Stomach (tissue), 9 donors: ENCODE results near the gene VSIG2. TPM values are rescaled to one million over a fixed set of nuclear protein-coding genes. Genes with fewer than 3 reads are reported as not detected.

ENCODE experiments used
- DNase-seq, 2 donors: peaks; one replicate each; pipeline versions ENCODE4 v3.0.0 to v3.0.0-alpha.2; 2013 to 2019
- H3K27ac ChIP-seq, 5 donors: fragments of 200-600 bp in 4 of 5; sonication (generic) in 4 of 5; one replicate each; pipeline ENCODE4 v1.5.1; 2013 to 2019; ENCODE audit warnings: mild to moderate bottlenecking in 1 of 5, moderate library complexity in 1 of 5
- H3K27me3 ChIP-seq, 3 donors: fragments of 200-600 bp; sonication (generic); one replicate each; pipeline ENCODE4 v1.5.1; 2017 to 2019; ENCODE audit warnings: mixed run types in 1 of 3
- H3K36me3 ChIP-seq, 4 donors: fragments of 200-600 bp; sonication (generic); 1 replicate in 3 of 4; 2 replicates in 1 of 4; pipeline ENCODE4 v1.5.1; 2016 to 2019
- H3K4me1 ChIP-seq, 4 donors: fragments of 200-600 bp; sonication (generic); one replicate each; pipeline ENCODE4 v1.5.1; 2016 to 2019
- H3K4me3 ChIP-seq, 4 donors: fragments of 200-600 bp; sonication (generic) in 3 of 4; one replicate each; pipeline ENCODE4 v1.5.1; 2016 to 2019; ENCODE audit warnings: mild to moderate bottlenecking in 1 of 4
- H3K9me3 ChIP-seq, 4 donors: fragments of 200-600 bp; sonication (generic); one replicate each; pipeline ENCODE4 v1.5.1; 2016 to 2019
- EP300 ChIP-seq: sonication (generic); formaldehyde crosslinking; IDR thresholded peaks from one replicate; pipeline ENCODE4 v1.6.1; 2017; ENCODE audit warnings: antibody characterized with exemption
- POLR2A ChIP-seq, 4 donors: fragments of 450-650 bp; IDR thresholded peaks; one replicate each; pipeline ENCODE4 v1.6.1; 2016; ENCODE audit warnings: antibody characterized with exemption in 4 of 4, control low read depth in 2 of 4, mild to moderate bottlenecking in 1 of 4, moderate library complexity in 1 of 4
- POLR2AphosphoS5 ChIP-seq, 3 donors: sonication (generic); formaldehyde crosslinking; IDR thresholded peaks; one replicate each; pipeline ENCODE4 v1.6.1; 2016; ENCODE audit warnings: antibody characterized with exemption in 3 of 3
- WGBS, 5 donors: extraction: QIAGEN DNeasy Blood & Tissue Kit in 3 of 5; methylation state at CpG; one replicate each; pipeline versions ENCODE4 v1.1.5 to v1.1.7; 2013 to 2018; 5-methylcytosine and 5-hydroxymethylcytosine counted together
- intact Hi-C: fragments of 100-400 bp; cut with DNase I; formaldehyde crosslinking; loops from one replicate; pipeline ENCODE4 v1.15.1; 2023; ENCODE audit warnings: low total_unique reads
- polyA plus RNA-seq, 3 donors: library from polyadenylated mRNA; stranded (reverse); fragments of 200-250 nt; gene quantifications; one replicate each; pipeline ENCODE4 v1.2.3, GENCODE V29; 2013
- total RNA-seq, 5 donors: library from RNA; depleted of rRNA; stranded (reverse); fragments of >200 nt; gene quantifications; one replicate each; pipeline versions ENCODE4 v1.1.0 to v1.2.3, GENCODE V29; 2014 to 2016
- TF ChIP-seq, protein P1 (sequence below), 7 experiments: fragments of 450-650 bp in 4 of 7; fragments of 200-600 bp in 3 of 7; sonication (generic) in 3 of 7; IDR thresholded peaks; one replicate each; pipeline ENCODE4 v1.5.1; 2016 to 2019; ENCODE audit warnings: antibody characterized with exemption in 7 of 7, control low read depth in 2 of 7, mild to moderate bottlenecking in 1 of 7
- donor health status: healthy with polysubstance abuse.
- donor health status: Bipolar disorder and iron deficiency.
- donor health status: healthy.

VSIG2 gene
- total and polyA plus RNA-seq, 8 donors: 80.5 to 419 (median 187) TPM

DNA sequence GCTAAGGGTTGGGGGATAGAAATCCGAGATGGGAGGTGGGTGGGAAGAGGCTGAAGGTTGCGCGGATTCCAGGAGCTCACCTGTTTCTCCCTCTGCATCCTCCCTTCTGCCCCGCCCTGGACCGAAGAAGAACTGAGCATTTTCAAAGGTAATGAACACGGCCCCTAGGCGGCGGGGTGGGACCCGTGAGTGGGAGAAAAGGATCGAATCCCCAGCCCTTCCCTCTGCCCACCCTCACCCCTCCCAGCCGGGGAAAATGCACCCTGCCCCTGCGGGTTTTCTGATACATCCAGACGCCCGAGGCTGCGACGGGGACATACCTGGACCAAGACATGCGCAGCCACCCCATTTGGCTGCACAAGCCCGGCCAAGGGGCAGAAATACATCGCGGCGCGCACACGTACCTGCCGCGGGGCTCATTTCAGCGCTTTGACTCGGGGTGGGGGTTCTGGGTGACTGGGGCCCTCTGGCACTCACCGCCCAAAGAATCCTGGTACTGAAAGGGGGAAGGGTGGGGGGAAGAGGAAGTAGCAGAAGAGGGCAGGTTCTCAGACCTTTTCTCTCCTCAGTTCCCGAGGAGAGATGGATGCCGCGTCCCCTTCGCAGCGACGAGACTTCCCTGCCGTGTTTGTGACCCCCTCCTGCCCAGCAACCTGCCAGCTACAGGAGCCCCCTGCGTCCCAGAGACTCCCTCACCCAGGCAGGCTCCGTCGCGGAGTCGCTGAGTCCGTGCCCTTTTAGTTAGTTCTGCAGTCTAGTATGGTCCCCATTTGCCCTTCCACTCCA is 6.0 kb downstream of the VSIG2 start:
- Histone ChIP-seq H3K36me3 (no peaks in the 10 kb centered on the region), H3K4me1 (peaks cover 22 to 57% (median 55%) of the 10 kb centered on the region in 4 donors), H3K27me3 (peaks cover 0 to 96% (median 26%) of the 10 kb centered on the region in 3 donors), H3K4me3 (peak overlapping the region; percentile 39 to 61 (median 48)), H3K9me3 (no peaks in the 10 kb centered on the region), H3K27ac (peak overlapping the region; percentile 81 to 98 (median 96))
- intact Hi-C loops: no loop called here
- TF ChIP-seq POLR2A (IDR thresholded peaks at IDR 0.05) (no peak), EP300 (no peak)
- TF ChIP-seq, protein P1, sequence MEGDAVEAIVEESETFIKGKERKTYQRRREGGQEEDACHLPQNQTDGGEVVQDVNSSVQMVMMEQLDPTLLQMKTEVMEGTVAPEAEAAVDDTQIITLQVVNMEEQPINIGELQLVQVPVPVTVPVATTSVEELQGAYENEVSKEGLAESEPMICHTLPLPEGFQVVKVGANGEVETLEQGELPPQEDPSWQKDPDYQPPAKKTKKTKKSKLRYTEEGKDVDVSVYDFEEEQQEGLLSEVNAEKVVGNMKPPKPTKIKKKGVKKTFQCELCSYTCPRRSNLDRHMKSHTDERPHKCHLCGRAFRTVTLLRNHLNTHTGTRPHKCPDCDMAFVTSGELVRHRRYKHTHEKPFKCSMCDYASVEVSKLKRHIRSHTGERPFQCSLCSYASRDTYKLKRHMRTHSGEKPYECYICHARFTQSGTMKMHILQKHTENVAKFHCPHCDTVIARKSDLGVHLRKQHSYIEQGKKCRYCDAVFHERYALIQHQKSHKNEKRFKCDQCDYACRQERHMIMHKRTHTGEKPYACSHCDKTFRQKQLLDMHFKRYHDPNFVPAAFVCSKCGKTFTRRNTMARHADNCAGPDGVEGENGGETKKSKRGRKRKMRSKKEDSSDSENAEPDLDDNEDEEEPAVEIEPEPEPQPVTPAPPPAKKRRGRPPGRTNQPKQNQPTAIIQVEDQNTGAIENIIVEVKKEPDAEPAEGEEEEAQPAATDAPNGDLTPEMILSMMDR (IDR thresholded peaks at IDR 0.05): peak in 1 of 7 experiments; percentile 7
- WGBS, 5 donors: 5 to 12% (median 7%) methylated on average over 34 to 41 of the region's 41 CpGs
- peak in 1 of 2 donors; percentile 65 for DNase-seq

DNA sequence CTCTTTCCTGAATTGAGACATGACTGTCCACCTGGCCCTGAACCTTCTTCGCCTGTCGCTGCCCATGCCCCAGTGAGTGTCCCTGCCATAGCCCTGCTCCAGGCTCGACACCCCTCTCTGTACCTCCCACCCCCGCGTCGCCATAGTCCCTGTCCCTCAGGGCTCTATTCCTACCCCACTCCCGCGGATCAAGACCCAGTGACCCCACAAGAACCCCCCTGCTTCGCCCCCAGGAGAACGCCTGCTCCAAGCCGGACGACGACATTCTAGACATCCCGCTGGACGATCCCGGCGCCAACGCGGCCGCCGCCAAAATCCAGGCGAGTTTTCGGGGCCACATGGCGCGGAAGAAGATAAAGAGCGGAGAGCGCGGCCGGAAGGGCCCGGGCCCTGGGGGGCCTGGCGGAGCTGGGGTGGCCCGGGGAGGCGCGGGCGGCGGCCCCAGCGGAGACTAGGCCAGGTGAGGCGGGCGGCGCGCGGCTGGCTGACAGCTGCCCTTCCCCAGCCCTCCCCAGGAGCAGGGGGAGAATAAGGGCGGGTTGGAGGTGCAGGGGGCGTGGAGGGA is 6.7 kb downstream of the VSIG2 start:
- Histone ChIP-seq H3K36me3 (no peaks in the 10 kb centered on the region), H3K27ac (no peak overlapping the region), H3K4me1 (peaks cover 29 to 62% (median 59%) of the 10 kb centered on the region in 4 donors), H3K4me3 (peak overlapping the region in 3 of 4 donors; percentile 39 to 61 (median 50)), H3K27me3 (peaks cover 0 to 96% (median 33%) of the 10 kb centered on the region in 3 donors), H3K9me3 (no peaks in the 10 kb centered on the region)
- intact Hi-C loops: no loop called here
- TF ChIP-seq POLR2AphosphoS5 (IDR thresholded peaks at IDR 0.05) (no peak), POLR2A (IDR thresholded peaks at IDR 0.05) (no peak), EP300 (no peak)
- TF ChIP-seq, protein P1 (IDR thresholded peaks at IDR 0.05): no peak
- WGBS, 5 donors: 29 to 50% (median 42%) methylated on average over 36 to 44 of the region's 44 CpGs
- peak in 1 of 2 donors; percentile 23 for DNase-seq

DNA sequence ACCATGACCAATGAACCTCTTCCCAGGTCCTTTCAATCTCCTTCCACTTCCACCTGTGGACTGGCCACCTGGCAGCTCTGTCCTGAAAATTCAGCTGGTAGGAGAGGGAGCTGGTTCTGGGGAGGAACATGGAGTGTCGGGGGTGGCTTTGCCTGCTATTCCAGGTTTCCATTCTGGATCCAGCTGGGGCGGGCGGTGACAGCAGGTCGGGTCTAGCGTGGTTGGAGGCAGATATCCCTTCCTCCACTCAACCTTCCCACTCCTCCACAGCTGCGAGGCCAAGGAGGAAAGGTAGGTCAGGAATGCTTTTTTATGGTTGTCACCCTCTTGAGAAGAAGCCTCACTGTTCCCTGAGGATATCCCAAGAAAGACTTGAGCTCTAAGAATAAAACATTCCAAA is 9.0 kb downstream of the VSIG2 start:
- intact Hi-C loops: no loop called here
- Histone ChIP-seq H3K4me3 (no peak overlapping the region), H3K36me3 (no peaks in the 10 kb centered on the region), H3K4me1 (peaks cover 39 to 55% (median 49%) of the 10 kb centered on the region in 4 donors), H3K9me3 (no peaks in the 10 kb centered on the region), H3K27ac (no peak overlapping the region), H3K27me3 (peaks cover 0 to 98% (median 33%) of the 10 kb centered on the region in 3 donors)
- TF ChIP-seq POLR2AphosphoS5 (IDR thresholded peaks at IDR 0.05) (no peak), EP300 (no peak), POLR2A (IDR thresholded peaks at IDR 0.05) (no peak)
- TF ChIP-seq, protein P1 (IDR thresholded peaks at IDR 0.05): no peak
- DNase-seq: no peak
- 71 to 81% (median 76%) methylated on average over 6 of the region's 6 CpGs for WGBS, 5 donors

DNA sequence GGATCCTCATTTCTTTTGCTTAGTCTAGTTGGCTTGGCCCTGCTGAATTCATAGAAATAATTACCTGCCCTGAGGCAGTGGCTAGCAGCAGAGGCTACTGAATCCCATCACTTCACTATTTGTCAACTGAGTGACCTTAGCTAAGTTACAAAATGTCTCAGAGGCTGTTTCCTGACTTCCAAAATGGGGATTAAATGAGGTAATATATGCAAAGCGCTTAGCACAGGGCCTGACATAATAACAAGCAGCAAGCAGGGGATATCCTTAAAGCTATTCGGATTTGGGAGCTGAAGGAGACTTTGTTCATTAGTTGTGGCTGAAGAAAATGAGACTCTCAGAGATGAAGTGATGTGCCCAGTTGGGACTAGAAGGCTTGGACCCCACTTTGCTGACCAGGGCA is 9.5 kb downstream of the VSIG2 start:
- WGBS, 5 donors: 75 to 90% (median 81%) methylated on average over 2 of the region's 2 CpGs
- Histone ChIP-seq H3K36me3 (no peaks in the 10 kb centered on the region), H3K27me3 (peaks cover 0 to 94% (median 33%) of the 10 kb centered on the region in 3 donors), H3K4me1 (peaks cover 37 to 51% (median 44%) of the 10 kb centered on the region in 4 donors), H3K9me3 (no peaks in the 10 kb centered on the region), H3K4me3 (no peak overlapping the region), H3K27ac (no peak overlapping the region)
- intact Hi-C loops: no loop called here
- no peak for TF ChIP-seq POLR2AphosphoS5 (IDR thresholded peaks at IDR 0.05)
- TF ChIP-seq EP300: no peak
- TF ChIP-seq, protein P1 (IDR thresholded peaks at IDR 0.05): no peak
- no peak for TF ChIP-seq POLR2A (IDR thresholded peaks at IDR 0.05)
- no peak for DNase-seq
